ENCODE measurements around the gene CRIM1.

The CRIM1 gene

GRCh38 chr2:36516136-36516870 lies 160.7 kb downstream of the CRIM1 start:
- no peaks in the 10 kb centered on the region for H3K9me3 Mint-ChIP-seq
- H3K27ac Mint-ChIP-seq, result no peak overlapping the region
- no peaks in the 10 kb centered on the region for H3K4me1 Mint-ChIP-seq (ENCODE audit: low read depth)
- H3K36me3 Mint-ChIP-seq (ENCODE audit: low read depth), result peaks cover 71% of the 10 kb centered on the region
- H3K4me3 Mint-ChIP-seq, result no peak overlapping the region
- no peaks in the 10 kb centered on the region for H3K27me3 Mint-ChIP-seq

- H3K4me3 Mint-ChIP-seq, result no peak overlapping the region
- H3K9me3 Mint-ChIP-seq, result no peaks in the 10 kb centered on the region
- H3K4me1 Mint-ChIP-seq (ENCODE audit: low read depth), result no peaks in the 10 kb centered on the region
- no peaks in the 10 kb centered on the region for H3K27me3 Mint-ChIP-seq
- no peak overlapping the region for H3K27ac Mint-ChIP-seq
- peaks cover 76% of the 10 kb centered on the region for H3K36me3 Mint-ChIP-seq (ENCODE audit: low read depth)
Measured at GRCh38 chr2:36520431-36520830, 164.9 kb downstream of the CRIM1 start.

- Mint-ChIP-seq H3K27me3 (no peaks in the 10 kb centered on the region), H3K27ac (no peak overlapping the region), H3K4me3 (no peak overlapping the region), H3K36me3 (ENCODE audit: low read depth) (peaks cover 77% of the 10 kb centered on the region), H3K4me1 (ENCODE audit: low read depth) (no peaks in the 10 kb centered on the region), H3K9me3 (no peaks in the 10 kb centered on the region)
Measured at GRCh38 chr2:36523153-36523552, 167.6 kb downstream of the CRIM1 start.

GRCh38 chr2:36525245-36525644 lies 169.7 kb downstream of the CRIM1 start:
- H3K4me1 Mint-ChIP-seq (ENCODE audit: low read depth), result peaks cover 1% of the 10 kb centered on the region
- no peak overlapping the region for H3K27ac Mint-ChIP-seq
- no peaks in the 10 kb centered on the region for H3K27me3 Mint-ChIP-seq
- no peaks in the 10 kb centered on the region for H3K9me3 Mint-ChIP-seq
- H3K36me3 Mint-ChIP-seq (ENCODE audit: low read depth), result peaks cover 64% of the 10 kb centered on the region
- H3K4me3 Mint-ChIP-seq, result no peak overlapping the region

GRCh38 chr2:36526226-36526625 lies 170.6 kb downstream of the CRIM1 start:
- peaks cover 6% of the 10 kb centered on the region for H3K4me1 Mint-ChIP-seq (ENCODE audit: low read depth)
- H3K27me3 Mint-ChIP-seq, result no peaks in the 10 kb centered on the region
- H3K36me3 Mint-ChIP-seq (ENCODE audit: low read depth), result peaks cover 65% of the 10 kb centered on the region
- H3K27ac Mint-ChIP-seq, result no peak overlapping the region
- H3K9me3 Mint-ChIP-seq, result no peaks in the 10 kb centered on the region
- no peak overlapping the region for H3K4me3 Mint-ChIP-seq

- no peak overlapping the region for H3K4me3 Mint-ChIP-seq
- peaks cover 45% of the 10 kb centered on the region for H3K36me3 Mint-ChIP-seq (ENCODE audit: low read depth)
- no peaks in the 10 kb centered on the region for H3K9me3 Mint-ChIP-seq
- no peaks in the 10 kb centered on the region for H3K27me3 Mint-ChIP-seq
- H3K4me1 Mint-ChIP-seq (ENCODE audit: low read depth), result peaks cover 6% of the 10 kb centered on the region
- H3K27ac Mint-ChIP-seq, result no peak overlapping the region
Measured at GRCh38 chr2:36528274-36528673, 172.7 kb downstream of the CRIM1 start.

GRCh38 chr2:36528766-36529392 lies 173.3 kb downstream of the CRIM1 start:
- Mint-ChIP-seq H3K27ac (no peak overlapping the region), H3K4me1 (ENCODE audit: low read depth) (peaks cover 6% of the 10 kb centered on the region), H3K4me3 (no peak overlapping the region), H3K9me3 (no peaks in the 10 kb centered on the region), H3K27me3 (no peaks in the 10 kb centered on the region), H3K36me3 (ENCODE audit: low read depth) (peaks cover 39% of the 10 kb centered on the region)

GRCh38 chr2:36530178-36530982 lies 174.8 kb downstream of the CRIM1 start:
- H3K27ac Mint-ChIP-seq, result no peak overlapping the region
- no peaks in the 10 kb centered on the region for H3K27me3 Mint-ChIP-seq
- peaks cover 6% of the 10 kb centered on the region for H3K4me1 Mint-ChIP-seq (ENCODE audit: low read depth)

GRCh38 chr2:36530983-36531354 lies 175.4 kb downstream of the CRIM1 start:
- Mint-ChIP-seq H3K4me1 (ENCODE audit: low read depth) (peaks cover 6% of the 10 kb centered on the region), H3K36me3 (ENCODE audit: low read depth) (peaks cover 22% of the 10 kb centered on the region), H3K9me3 (no peaks in the 10 kb centered on the region), H3K27ac (no peak overlapping the region), H3K27me3 (no peaks in the 10 kb centered on the region), H3K4me3 (no peak overlapping the region)

More at GRCh38 chr2:36530178-36530982, 174.8 kb downstream of the CRIM1 start:
- H3K36me3 Mint-ChIP-seq (ENCODE audit: low read depth), result peaks cover 28% of the 10 kb centered on the region
- no peaks in the 10 kb centered on the region for H3K9me3 Mint-ChIP-seq
- H3K4me3 Mint-ChIP-seq, result no peak overlapping the region

GRCh38 chr2:36534275-36534799 lies 178.8 kb downstream of the CRIM1 start:
- Mint-ChIP-seq H3K9me3 (peaks cover 3% of the 10 kb centered on the region), H3K36me3 (ENCODE audit: low read depth) (peaks cover 19% of the 10 kb centered on the region), H3K4me3 (no peak overlapping the region), H3K4me1 (ENCODE audit: low read depth) (peaks cover 6% of the 10 kb centered on the region), H3K27ac (no peak overlapping the region), H3K27me3 (no peaks in the 10 kb centered on the region)

- Mint-ChIP-seq H3K36me3 (ENCODE audit: low read depth) (peaks cover 19% of the 10 kb centered on the region), H3K27ac (no peak overlapping the region), H3K9me3 (peaks cover 3% of the 10 kb centered on the region), H3K4me1 (ENCODE audit: low read depth) (peaks cover 6% of the 10 kb centered on the region), H3K4me3 (no peak overlapping the region), H3K27me3 (no peaks in the 10 kb centered on the region)
Measured at GRCh38 chr2:36535099-36535498, 179.5 kb downstream of the CRIM1 start.

GRCh38 chr2:36536776-36537175 lies 181.2 kb downstream of the CRIM1 start:
- H3K36me3 Mint-ChIP-seq (ENCODE audit: low read depth), result peaks cover 24% of the 10 kb centered on the region
- no peak overlapping the region for H3K27ac Mint-ChIP-seq
- no peaks in the 10 kb centered on the region for H3K4me1 Mint-ChIP-seq (ENCODE audit: low read depth)
- H3K9me3 Mint-ChIP-seq, result peaks cover 3% of the 10 kb centered on the region
- H3K27me3 Mint-ChIP-seq, result no peaks in the 10 kb centered on the region
- H3K4me3 Mint-ChIP-seq, result no peak overlapping the region

GRCh38 chr2:36538335-36538734 lies 182.8 kb downstream of the CRIM1 start:
- no peaks in the 10 kb centered on the region for H3K27me3 Mint-ChIP-seq
- H3K36me3 Mint-ChIP-seq (ENCODE audit: low read depth), result peaks cover 28% of the 10 kb centered on the region
- no peaks in the 10 kb centered on the region for H3K4me1 Mint-ChIP-seq (ENCODE audit: low read depth)
- no peak overlapping the region for H3K4me3 Mint-ChIP-seq
- H3K27ac Mint-ChIP-seq, result no peak overlapping the region
- H3K9me3 Mint-ChIP-seq, result peaks cover 3% of the 10 kb centered on the region

GRCh38 chr2:36539631-36540030 lies 184.1 kb downstream of the CRIM1 start:
- Mint-ChIP-seq H3K36me3 (ENCODE audit: low read depth) (peaks cover 37% of the 10 kb centered on the region), H3K27me3 (no peaks in the 10 kb centered on the region), H3K4me3 (no peak overlapping the region), H3K27ac (no peak overlapping the region), H3K4me1 (ENCODE audit: low read depth) (no peaks in the 10 kb centered on the region), H3K9me3 (peaks cover 3% of the 10 kb centered on the region)

Data from stimulated activated naive CD8-positive, alpha-beta T cell treated with anti-CD3 and anti-CD28 coated beads, Interleukin-15, Interleukin-2, amounts not matched to agents 100 ng/mL and 50 ng/mL, for 24 hours (primary cell).